WTC11 (cell line): ENCODE measurements around the gene CASD1. TPM values are rescaled to one million over a fixed set of nuclear protein-coding genes. Genes with fewer than 3 reads are reported as not detected.

Experiments used
- ATAC-seq: fragments of 200-7000 bp; cut with Tn5 transposase; 2 replicates; pipeline ENCODE4 v1.10.0; 2021; ENCODE audit warnings: mild to moderate bottlenecking, moderate library complexity
- CTCF ChIA-PET: fragments of 300-600 bp; sonication (Branson Sonifier 250); formaldehyde crosslinking; loops from one replicate; lab custom pipeline; 2021; ENCODE audit warnings: antibody characterized with exemption; lab: Charles Lee
- POLR2A ChIA-PET: fragments of 350-600 bp; sonication (Branson Sonifier 250); formaldehyde crosslinking; loops from one replicate; lab custom pipeline; 2021; ENCODE audit warnings: antibody characterized with exemption; lab: Charles Lee
- DNase-seq: peaks from one replicate; pipeline ENCODE4 v3.0.0; 2021; ENCODE audit warnings: low spot score
- H3K27ac Mint-ChIP-seq: 2 replicates; pipeline ENCODE4 v1.8.0; 2021; ENCODE audit warnings: mixed read lengths
- H3K27me3 Mint-ChIP-seq: 2 replicates; pipeline ENCODE4 v1.8.0; 2021; ENCODE audit warnings: low read depth, mild to moderate bottlenecking, moderate library complexity, mixed read lengths
- H3K36me3 Mint-ChIP-seq: 2 replicates; pipeline ENCODE4 v1.8.0; 2021; ENCODE audit warnings: mixed read lengths
- H3K4me1 Mint-ChIP-seq: 2 replicates; pipeline ENCODE4 v1.8.0; 2022; ENCODE audit warnings: mixed read lengths
- H3K4me3 Mint-ChIP-seq: 2 replicates; pipeline ENCODE4 v1.8.0; 2021; ENCODE audit warnings: mild to moderate bottlenecking, moderate library complexity, mixed read lengths
- H3K9me3 Mint-ChIP-seq: 2 replicates; pipeline ENCODE4 v1.8.0; 2021; ENCODE audit warnings: mixed read lengths
- EMX1 ChIP-seq: fragments of 250-450 bp; sonication (Bioruptor Pico); IDR thresholded peaks from 2 replicates; pipeline ENCODE4 v1.8.0; 2021; ENCODE audit warnings: mild to moderate bottlenecking
- ETV6 ChIP-seq: sonication (generic); formaldehyde crosslinking; IDR thresholded peaks from 2 replicates; pipeline ENCODE4 v1.8.1; 2022; ENCODE audit warnings: mild to moderate bottlenecking, missing genetic modification reagents
- FOXK1 ChIP-seq: sonication (generic); formaldehyde crosslinking; IDR thresholded peaks from 2 replicates; pipeline ENCODE4 v1.8.0; 2022; ENCODE audit warnings: mild to moderate bottlenecking, moderate library complexity, missing genetic modification reagents
- FOXP1 ChIP-seq: sonication (generic); formaldehyde crosslinking; IDR thresholded peaks from 2 replicates; pipeline ENCODE4 v1.8.0; 2022; ENCODE audit warnings: missing genetic modification reagents, mild to moderate bottlenecking, moderate library complexity, borderline replicate concordance
- GRHL2 ChIP-seq: fragments of 250-450 bp; sonication (Bioruptor Pico); IDR thresholded peaks from 2 replicates; pipeline ENCODE4 v1.8.0; 2022; ENCODE audit warnings: mild to moderate bottlenecking, moderate library complexity; ENCODE audit not compliant: insufficient replicate concordance, severe bottlenecking
- HMGA2 ChIP-seq: fragments of 250-450 bp; sonication (Bioruptor Pico); IDR thresholded peaks from 2 replicates; pipeline ENCODE4 v1.4.0; 2021; ENCODE audit warnings: mild to moderate bottlenecking, moderate library complexity
- MYBL2 ChIP-seq: sonication (generic); formaldehyde crosslinking; IDR thresholded peaks from 2 replicates; pipeline ENCODE4 v1.8.1; 2023; ENCODE audit warnings: mild to moderate bottlenecking, moderate library complexity, missing genetic modification reagents
- NFYB ChIP-seq: sonication (generic); formaldehyde crosslinking; conservative IDR thresholded peaks from 2 replicates; pipeline ENCODE4 v1.8.0; 2022; ENCODE audit warnings: low read depth, missing genetic modification reagents
- SMAD3 ChIP-seq: sonication (generic); formaldehyde crosslinking; IDR thresholded peaks from 2 replicates; pipeline ENCODE4 v1.8.0; 2022; ENCODE audit warnings: missing genetic modification reagents, mild to moderate bottlenecking, borderline replicate concordance
- SMAD4 ChIP-seq: sonication (generic); formaldehyde crosslinking; IDR thresholded peaks from 2 replicates; pipeline ENCODE4 v1.8.0; 2022; ENCODE audit warnings: mild to moderate bottlenecking, missing genetic modification reagents
- SP1 ChIP-seq: sonication (generic); formaldehyde crosslinking; conservative IDR thresholded peaks from 2 replicates; pipeline ENCODE4 v1.8.1; 2022; ENCODE audit warnings: missing genetic modification reagents
- TCF7 ChIP-seq: sonication (generic); formaldehyde crosslinking; IDR thresholded peaks from 2 replicates; pipeline ENCODE4 v1.8.0; 2022; ENCODE audit warnings: mild to moderate bottlenecking, low read depth, missing genetic modification reagents, moderate library complexity
- TP53 ChIP-seq: sonication (generic); formaldehyde crosslinking; IDR thresholded peaks from 2 replicates; pipeline ENCODE4 v1.8.1; 2023; ENCODE audit warnings: mild to moderate bottlenecking, missing genetic modification reagents
- ZNF138 ChIP-seq: sonication (generic); formaldehyde crosslinking; conservative IDR thresholded peaks from 2 replicates; pipeline ENCODE4 v1.8.1; 2022; ENCODE audit warnings: mild to moderate bottlenecking, moderate library complexity, missing genetic modification reagents
- ZNF232 ChIP-seq: sonication (generic); formaldehyde crosslinking; IDR thresholded peaks from 2 replicates; pipeline ENCODE4 v1.8.0; 2022; ENCODE audit warnings: mild to moderate bottlenecking, missing genetic modification reagents
- ZNF416 ChIP-seq: fragments of 250-450 bp; sonication (Bioruptor Pico); IDR thresholded peaks from 2 replicates; pipeline ENCODE4 v1.9.0; 2021; ENCODE audit warnings: mild to moderate bottlenecking, inconsistent platforms
- total RNA-seq: library from RNA; stranded (reverse); gene quantifications from 3 replicates; pipeline ENCODE4 v1.2.3, GENCODE V29; 2021
- TF ChIP-seq, protein P1 (sequence below): sonication (generic); formaldehyde crosslinking; conservative IDR thresholded peaks from 2 replicates; pipeline ENCODE4 v1.8.1; 2023; ENCODE audit warnings: mild to moderate bottlenecking, low read depth, missing genetic modification reagents, moderate library complexity
- TF ChIP-seq, protein P2 (sequence below): sonication (generic); formaldehyde crosslinking; IDR thresholded peaks from 2 replicates; pipeline ENCODE4 v1.8.1; 2022; ENCODE audit warnings: low read depth, mild to moderate bottlenecking, moderate library complexity, missing genetic modification reagents, borderline replicate concordance
- TF ChIP-seq, protein P3 (sequence below): sonication (generic); formaldehyde crosslinking; IDR thresholded peaks from 2 replicates; pipeline ENCODE4 v1.8.1; 2023; ENCODE audit warnings: mild to moderate bottlenecking, missing genetic modification reagents
- TF ChIP-seq, protein P4 (sequence below): fragments of 200-600 bp; IDR thresholded peaks from 2 replicates; pipeline ENCODE4 v1.8.0; 2022; ENCODE audit warnings: antibody characterized with exemption
- TF ChIP-seq, protein P5 (sequence below): sonication (generic); formaldehyde crosslinking; IDR thresholded peaks from 2 replicates; pipeline ENCODE4 v1.8.1; 2023; ENCODE audit warnings: mild to moderate bottlenecking, missing genetic modification reagents, moderate library complexity
- TF ChIP-seq, protein P6 (sequence below): sonication (generic); formaldehyde crosslinking; IDR thresholded peaks from 2 replicates; pipeline ENCODE4 v1.8.0; 2022; ENCODE audit warnings: mild to moderate bottlenecking, missing genetic modification reagents
- TF ChIP-seq, protein P7 (sequence below): sonication (generic); formaldehyde crosslinking; IDR thresholded peaks from 2 replicates; pipeline ENCODE4 v1.8.0; 2022; ENCODE audit warnings: mild to moderate bottlenecking, missing genetic modification reagents

CASD1 gene
- total RNA-seq, 1 experiment from 2014 or later = 19.5 TPM

DNA sequence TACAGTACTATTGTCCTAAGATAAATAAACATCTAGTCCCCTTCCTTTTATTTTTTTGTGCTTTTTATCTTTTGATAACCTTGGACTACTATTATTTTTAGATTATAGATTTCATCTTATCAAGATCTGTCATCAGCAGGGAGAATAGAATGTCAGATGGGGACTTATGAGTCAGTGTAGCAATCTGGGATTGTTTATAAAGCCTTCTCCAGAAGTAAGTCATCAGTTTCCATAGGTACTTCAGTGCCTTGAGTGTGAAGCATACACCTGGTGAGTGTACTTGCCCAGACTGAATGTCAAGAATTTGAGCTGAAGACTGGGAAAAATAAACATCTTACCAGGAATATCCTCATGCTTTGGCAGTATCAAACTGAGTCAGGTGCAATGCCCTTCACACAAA is 2.1 kb downstream of the CASD1 start (continued):
- TF ChIP-seq, protein P1, sequence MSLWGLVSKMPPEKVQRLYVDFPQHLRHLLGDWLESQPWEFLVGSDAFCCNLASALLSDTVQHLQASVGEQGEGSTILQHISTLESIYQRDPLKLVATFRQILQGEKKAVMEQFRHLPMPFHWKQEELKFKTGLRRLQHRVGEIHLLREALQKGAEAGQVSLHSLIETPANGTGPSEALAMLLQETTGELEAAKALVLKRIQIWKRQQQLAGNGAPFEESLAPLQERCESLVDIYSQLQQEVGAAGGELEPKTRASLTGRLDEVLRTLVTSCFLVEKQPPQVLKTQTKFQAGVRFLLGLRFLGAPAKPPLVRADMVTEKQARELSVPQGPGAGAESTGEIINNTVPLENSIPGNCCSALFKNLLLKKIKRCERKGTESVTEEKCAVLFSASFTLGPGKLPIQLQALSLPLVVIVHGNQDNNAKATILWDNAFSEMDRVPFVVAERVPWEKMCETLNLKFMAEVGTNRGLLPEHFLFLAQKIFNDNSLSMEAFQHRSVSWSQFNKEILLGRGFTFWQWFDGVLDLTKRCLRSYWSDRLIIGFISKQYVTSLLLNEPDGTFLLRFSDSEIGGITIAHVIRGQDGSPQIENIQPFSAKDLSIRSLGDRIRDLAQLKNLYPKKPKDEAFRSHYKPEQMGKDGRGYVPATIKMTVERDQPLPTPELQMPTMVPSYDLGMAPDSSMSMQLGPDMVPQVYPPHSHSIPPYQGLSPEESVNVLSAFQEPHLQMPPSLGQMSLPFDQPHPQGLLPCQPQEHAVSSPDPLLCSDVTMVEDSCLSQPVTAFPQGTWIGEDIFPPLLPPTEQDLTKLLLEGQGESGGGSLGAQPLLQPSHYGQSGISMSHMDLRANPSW (CRISPR knock-in tag) = no peak
- TF ChIP-seq EMX1 (CRISPR knock-in tag) (no peak), ZNF232 (CRISPR knock-in tag) (no peak)
- TF ChIP-seq, all 79 proteins: peak for 0

DNA sequence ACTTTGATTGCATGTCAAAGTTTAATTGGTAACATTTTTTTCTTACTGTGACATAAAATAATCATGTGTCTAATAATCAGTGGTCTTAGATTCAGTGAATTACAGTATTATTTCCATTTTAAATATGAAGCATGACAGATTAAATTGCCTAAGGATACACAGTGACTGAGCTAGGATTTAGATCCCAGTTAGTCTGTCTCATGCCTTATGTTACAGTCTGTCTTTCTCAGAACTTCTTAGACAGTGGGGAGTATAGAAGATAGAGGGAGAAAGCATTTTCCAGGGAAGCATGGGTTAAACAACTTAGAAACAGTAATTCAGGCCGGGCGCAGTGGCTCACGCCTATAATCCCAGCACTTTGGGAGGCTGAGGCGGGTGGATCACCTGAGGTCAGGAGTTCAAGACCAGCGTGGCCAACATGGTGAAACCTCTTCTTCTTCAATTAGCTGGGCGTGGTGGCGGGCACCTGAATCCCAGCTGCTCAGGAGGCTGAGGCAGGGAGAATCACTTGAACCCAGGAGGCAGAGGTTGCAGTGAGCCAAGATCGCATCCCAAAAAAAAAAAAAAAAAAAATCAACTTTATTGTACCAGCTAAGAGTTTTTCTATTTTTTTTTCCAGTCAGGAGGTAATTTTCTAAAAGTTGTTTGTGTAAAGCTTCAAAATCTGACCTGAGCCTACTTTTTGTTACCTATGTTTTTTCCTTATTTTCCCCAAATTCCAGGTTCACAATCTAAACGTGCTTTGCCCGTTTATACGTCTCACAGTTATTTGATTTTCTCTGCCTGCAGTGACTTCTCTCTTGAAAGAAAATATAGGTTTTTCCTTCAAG is 3.3 kb downstream of the CASD1 start:
- H3K9me3 Mint-ChIP-seq = no peaks in the 10 kb centered on the region
- H3K27ac Mint-ChIP-seq = peak overlapping the region; percentile 83; the same call in 1 of the 2 replicates
- H3K27me3 Mint-ChIP-seq = no peaks in the 10 kb centered on the region
- TF ChIP-seq FOXK1 (CRISPR knock-in tag) (no peak), FOXP1 (CRISPR knock-in tag) (no peak), TCF7 (no peak), ZNF138 (CRISPR knock-in tag) (no peak), MYBL2 (CRISPR knock-in tag) (no peak), ZNF416 (CRISPR knock-in tag) (no peak), HMGA2 (CRISPR knock-in tag) (no peak), NFYB (CRISPR knock-in tag) (no peak), SP1 (CRISPR knock-in tag) (no peak), ETV6 (CRISPR knock-in tag) (no peak), TP53 (no peak), GRHL2 (no peak), SMAD3 (CRISPR knock-in tag) (no peak), SMAD4 (CRISPR knock-in tag) (no peak)
- TF ChIP-seq, protein P2, sequence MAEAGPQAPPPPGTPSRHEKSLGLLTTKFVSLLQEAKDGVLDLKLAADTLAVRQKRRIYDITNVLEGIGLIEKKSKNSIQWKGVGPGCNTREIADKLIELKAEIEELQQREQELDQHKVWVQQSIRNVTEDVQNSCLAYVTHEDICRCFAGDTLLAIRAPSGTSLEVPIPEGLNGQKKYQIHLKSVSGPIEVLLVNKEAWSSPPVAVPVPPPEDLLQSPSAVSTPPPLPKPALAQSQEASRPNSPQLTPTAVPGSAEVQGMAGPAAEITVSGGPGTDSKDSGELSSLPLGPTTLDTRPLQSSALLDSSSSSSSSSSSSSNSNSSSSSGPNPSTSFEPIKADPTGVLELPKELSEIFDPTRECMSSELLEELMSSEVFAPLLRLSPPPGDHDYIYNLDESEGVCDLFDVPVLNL = no peak
- TF ChIP-seq, protein P3, sequence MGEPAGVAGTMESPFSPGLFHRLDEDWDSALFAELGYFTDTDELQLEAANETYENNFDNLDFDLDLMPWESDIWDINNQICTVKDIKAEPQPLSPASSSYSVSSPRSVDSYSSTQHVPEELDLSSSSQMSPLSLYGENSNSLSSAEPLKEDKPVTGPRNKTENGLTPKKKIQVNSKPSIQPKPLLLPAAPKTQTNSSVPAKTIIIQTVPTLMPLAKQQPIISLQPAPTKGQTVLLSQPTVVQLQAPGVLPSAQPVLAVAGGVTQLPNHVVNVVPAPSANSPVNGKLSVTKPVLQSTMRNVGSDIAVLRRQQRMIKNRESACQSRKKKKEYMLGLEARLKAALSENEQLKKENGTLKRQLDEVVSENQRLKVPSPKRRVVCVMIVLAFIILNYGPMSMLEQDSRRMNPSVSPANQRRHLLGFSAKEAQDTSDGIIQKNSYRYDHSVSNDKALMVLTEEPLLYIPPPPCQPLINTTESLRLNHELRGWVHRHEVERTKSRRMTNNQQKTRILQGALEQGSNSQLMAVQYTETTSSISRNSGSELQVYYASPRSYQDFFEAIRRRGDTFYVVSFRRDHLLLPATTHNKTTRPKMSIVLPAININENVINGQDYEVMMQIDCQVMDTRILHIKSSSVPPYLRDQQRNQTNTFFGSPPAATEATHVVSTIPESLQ (CRISPR knock-in tag) = no peak
- TF ChIP-seq, protein P4, sequence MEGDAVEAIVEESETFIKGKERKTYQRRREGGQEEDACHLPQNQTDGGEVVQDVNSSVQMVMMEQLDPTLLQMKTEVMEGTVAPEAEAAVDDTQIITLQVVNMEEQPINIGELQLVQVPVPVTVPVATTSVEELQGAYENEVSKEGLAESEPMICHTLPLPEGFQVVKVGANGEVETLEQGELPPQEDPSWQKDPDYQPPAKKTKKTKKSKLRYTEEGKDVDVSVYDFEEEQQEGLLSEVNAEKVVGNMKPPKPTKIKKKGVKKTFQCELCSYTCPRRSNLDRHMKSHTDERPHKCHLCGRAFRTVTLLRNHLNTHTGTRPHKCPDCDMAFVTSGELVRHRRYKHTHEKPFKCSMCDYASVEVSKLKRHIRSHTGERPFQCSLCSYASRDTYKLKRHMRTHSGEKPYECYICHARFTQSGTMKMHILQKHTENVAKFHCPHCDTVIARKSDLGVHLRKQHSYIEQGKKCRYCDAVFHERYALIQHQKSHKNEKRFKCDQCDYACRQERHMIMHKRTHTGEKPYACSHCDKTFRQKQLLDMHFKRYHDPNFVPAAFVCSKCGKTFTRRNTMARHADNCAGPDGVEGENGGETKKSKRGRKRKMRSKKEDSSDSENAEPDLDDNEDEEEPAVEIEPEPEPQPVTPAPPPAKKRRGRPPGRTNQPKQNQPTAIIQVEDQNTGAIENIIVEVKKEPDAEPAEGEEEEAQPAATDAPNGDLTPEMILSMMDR = no peak
- TF ChIP-seq, protein P5, sequence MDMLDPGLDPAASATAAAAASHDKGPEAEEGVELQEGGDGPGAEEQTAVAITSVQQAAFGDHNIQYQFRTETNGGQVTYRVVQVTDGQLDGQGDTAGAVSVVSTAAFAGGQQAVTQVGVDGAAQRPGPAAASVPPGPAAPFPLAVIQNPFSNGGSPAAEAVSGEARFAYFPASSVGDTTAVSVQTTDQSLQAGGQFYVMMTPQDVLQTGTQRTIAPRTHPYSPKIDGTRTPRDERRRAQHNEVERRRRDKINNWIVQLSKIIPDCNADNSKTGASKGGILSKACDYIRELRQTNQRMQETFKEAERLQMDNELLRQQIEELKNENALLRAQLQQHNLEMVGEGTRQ (CRISPR knock-in tag) = no peak
- TF ChIP-seq, protein P6, sequence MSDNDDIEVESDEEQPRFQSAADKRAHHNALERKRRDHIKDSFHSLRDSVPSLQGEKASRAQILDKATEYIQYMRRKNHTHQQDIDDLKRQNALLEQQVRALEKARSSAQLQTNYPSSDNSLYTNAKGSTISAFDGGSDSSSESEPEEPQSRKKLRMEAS (CRISPR knock-in tag) = no peak
- TF ChIP-seq, protein P7, sequence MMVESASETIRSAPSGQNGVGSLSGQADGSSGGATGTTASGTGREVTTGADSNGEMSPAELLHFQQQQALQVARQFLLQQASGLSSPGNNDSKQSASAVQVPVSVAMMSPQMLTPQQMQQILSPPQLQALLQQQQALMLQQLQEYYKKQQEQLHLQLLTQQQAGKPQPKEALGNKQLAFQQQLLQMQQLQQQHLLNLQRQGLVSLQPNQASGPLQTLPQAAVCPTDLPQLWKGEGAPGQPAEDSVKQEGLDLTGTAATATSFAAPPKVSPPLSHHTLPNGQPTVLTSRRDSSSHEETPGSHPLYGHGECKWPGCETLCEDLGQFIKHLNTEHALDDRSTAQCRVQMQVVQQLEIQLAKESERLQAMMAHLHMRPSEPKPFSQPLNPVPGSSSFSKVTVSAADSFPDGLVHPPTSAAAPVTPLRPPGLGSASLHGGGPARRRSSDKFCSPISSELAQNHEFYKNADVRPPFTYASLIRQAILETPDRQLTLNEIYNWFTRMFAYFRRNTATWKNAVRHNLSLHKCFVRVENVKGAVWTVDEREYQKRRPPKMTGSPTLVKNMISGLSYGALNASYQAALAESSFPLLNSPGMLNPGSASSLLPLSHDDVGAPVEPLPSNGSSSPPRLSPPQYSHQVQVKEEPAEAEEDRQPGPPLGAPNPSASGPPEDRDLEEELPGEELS (CRISPR knock-in tag) = no peak
- POLR2A ChIA-PET = interaction anchor here (0.7 kb wide), 1 partner anchor 751 kb away, joined by 4 read pairs; no protein-coding TSS in a partner anchor
- H3K4me1 Mint-ChIP-seq = peaks cover 66% of the 10 kb centered on the region
- no peak for DNase-seq
- CTCF ChIA-PET = interaction anchor here (1.2 kb wide), 1 partner anchor 10 kb away, joined by 3 read pairs; no protein-coding TSS in a partner anchor
- no peak for ATAC-seq
- H3K36me3 Mint-ChIP-seq = no peaks in the 10 kb centered on the region
- peak overlapping the region; percentile 78; the same call in 1 of the 2 replicates for H3K4me3 Mint-ChIP-seq
